ENCODE data around the gene CGB3.
"Not testable (repeated sequence)": the region's sequence is repeated elsewhere in the genome, so short reads cannot be mapped to it uniquely, and the experiment has no call there.

CGB3 gene

GRCh38 chr19:49024233-49024632, at the start of gene CGB3:
Gene CGB3, minus strand, starts transcription at chr19:49024333. Its CDS starts 362 bp downstream, at chr19:49023971.
- not testable (repeated sequence) for DNase-seq

GRCh38 chr19:49071860-49072547, 47.9 kb upstream of the CGB3 start:
- DNase-seq: no peak

- no peak for DNase-seq
These were observed 46.3 kb upstream of the CGB3 start for GRCh38 chr19:49070416-49070815.

GRCh38 chr19:49069026-49069425, 44.9 kb upstream of the CGB3 start:
- no peak for DNase-seq

GRCh38 chr19:49067554-49067953, 43.4 kb upstream of the CGB3 start:
- DNase-seq: no peak

- DNase-seq: no peak
These were observed 41.9 kb upstream of the CGB3 start for GRCh38 chr19:49065905-49066512.

- no peak for DNase-seq
These were observed 40.9 kb upstream of the CGB3 start, which contains the start of gene NTF4 for GRCh38 chr19:49064768-49065611. Gene NTF4, minus strand, starts transcription at chr19:49064818. Its CDS starts 2,821 bp downstream, at chr19:49061997.

- DNase-seq: no peak
These were observed 40.0 kb upstream of the CGB3 start for GRCh38 chr19:49064029-49064629.

GRCh38 chr19:49061445-49061844, 37.3 kb upstream of the CGB3 start:
- no peak for DNase-seq

GRCh38 chr19:49061000-49061399, 36.9 kb upstream of the CGB3 start:
- no peak for DNase-seq

GRCh38 chr19:49059053-49059452, 34.9 kb upstream of the CGB3 start:
- no peak for DNase-seq

GRCh38 chr19:49058562-49058961, 34.4 kb upstream of the CGB3 start:
- DNase-seq: no peak

GRCh38 chr19:49057636-49058234, 33.6 kb upstream of the CGB3 start, which contains the start of gene CGB7:
Gene CGB7, minus strand, starts transcription at chr19:49057749. Its CDS starts 2,374 bp downstream, at chr19:49055375.
- peak in 3 of 14 donors; percentile 0 to 8 (median 8) for DNase-seq

GRCh38 chr19:49056902-49057596, 32.9 kb upstream of the CGB3 start:
- not testable (repeated sequence) for DNase-seq

GRCh38 chr19:49056101-49056901, 32.2 kb upstream of the CGB3 start:
- DNase-seq: peak in 4 of 14 donors; percentile 2 to 25 (median 15)

- not testable (repeated sequence) for DNase-seq
These were observed 26.4 kb upstream of the CGB3 start for GRCh38 chr19:49050376-49051033.

GRCh38 chr19:49049834-49050233, 25.7 kb upstream of the CGB3 start:
- DNase-seq: not testable (repeated sequence)

GRCh38 chr19:49049011-49049410, 24.9 kb upstream of the CGB3 start, which contains the start of gene CGB8:
Gene CGB8, minus strand, starts transcription at chr19:49049111. Its CDS starts 372 bp downstream, at chr19:49048739.
- DNase-seq: not testable (repeated sequence)

GRCh38 chr19:49043548-49043947, 19.4 kb upstream of the CGB3 start, which contains the start of gene CGB5:
Gene CGB5, plus strand, starts transcription at chr19:49043848. Its CDS starts 362 bp downstream, at chr19:49044210.
- not testable (repeated sequence) for DNase-seq

GRCh38 chr19:49042666-49043065, 18.5 kb upstream of the CGB3 start:
- DNase-seq: not testable (repeated sequence)

Measured in C1 segment of cervical spinal cord (tissue), 14 donors.